ENCODE data around the gene RARB. TPM values are rescaled to one million over a fixed set of nuclear protein-coding genes. Genes with fewer than 3 reads are reported as not detected.

RARB gene
- polyA plus RNA-seq, 1 donor (not counting 4 experiments of a cell fraction or from before 2014, with no cell fraction given) = 0.03 TPM

DNA sequence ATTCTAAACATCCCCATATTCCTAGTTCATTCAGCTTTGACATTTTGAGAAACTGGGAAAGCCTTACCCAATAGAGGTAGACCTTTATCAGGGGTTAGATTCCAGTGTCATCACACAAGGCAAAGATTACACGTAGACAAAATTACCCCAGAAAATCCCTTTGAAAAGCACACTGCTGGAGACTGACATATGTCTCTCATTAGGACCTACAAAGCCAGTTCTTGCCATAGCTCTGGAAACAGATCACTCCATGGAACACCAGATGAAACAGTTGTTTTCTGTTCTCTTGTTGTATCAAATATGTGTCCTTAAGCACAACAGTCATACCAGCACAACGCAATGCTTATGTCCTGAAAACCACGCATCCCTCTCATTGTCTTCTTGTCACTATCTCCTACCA is 44.7 kb downstream of the RARB start:
- dilution Hi-C loops (cut with MboI; ENCODE audit: extremely low pct_ligation_motif_present, low sequenced_read_pairs) = no loop called here
- H3K9me1 ChIP-seq (ENCODE audit: control insufficient read depth, extremely low read depth, insufficient read depth, low read length) = no peaks in the 10 kb centered on the region
- no peak for TF ChIP-seq EZH2 (IDR thresholded peaks at IDR 0.05; ENCODE audit: low read length)
- TF ChIP-seq, protein P1, sequence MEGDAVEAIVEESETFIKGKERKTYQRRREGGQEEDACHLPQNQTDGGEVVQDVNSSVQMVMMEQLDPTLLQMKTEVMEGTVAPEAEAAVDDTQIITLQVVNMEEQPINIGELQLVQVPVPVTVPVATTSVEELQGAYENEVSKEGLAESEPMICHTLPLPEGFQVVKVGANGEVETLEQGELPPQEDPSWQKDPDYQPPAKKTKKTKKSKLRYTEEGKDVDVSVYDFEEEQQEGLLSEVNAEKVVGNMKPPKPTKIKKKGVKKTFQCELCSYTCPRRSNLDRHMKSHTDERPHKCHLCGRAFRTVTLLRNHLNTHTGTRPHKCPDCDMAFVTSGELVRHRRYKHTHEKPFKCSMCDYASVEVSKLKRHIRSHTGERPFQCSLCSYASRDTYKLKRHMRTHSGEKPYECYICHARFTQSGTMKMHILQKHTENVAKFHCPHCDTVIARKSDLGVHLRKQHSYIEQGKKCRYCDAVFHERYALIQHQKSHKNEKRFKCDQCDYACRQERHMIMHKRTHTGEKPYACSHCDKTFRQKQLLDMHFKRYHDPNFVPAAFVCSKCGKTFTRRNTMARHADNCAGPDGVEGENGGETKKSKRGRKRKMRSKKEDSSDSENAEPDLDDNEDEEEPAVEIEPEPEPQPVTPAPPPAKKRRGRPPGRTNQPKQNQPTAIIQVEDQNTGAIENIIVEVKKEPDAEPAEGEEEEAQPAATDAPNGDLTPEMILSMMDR (optimal IDR thresholded peaks at IDR 0.05 in 1 of 3, IDR thresholded peaks at IDR 0.05 in 1 of 3, conservative IDR thresholded peaks at IDR 0.05 in 1 of 3; ENCODE audit: extremely low read depth in 1 of 3, insufficient read depth in 2 of 3, low read length in 3 of 3) = no peak
- no peak for DNase-seq (ENCODE audit: low read depth, low spot score)
- no peak overlapping the region for H3K9ac ChIP-seq (ENCODE audit: control insufficient read depth, extremely low read depth, insufficient read depth, low read length)
- no peak overlapping the region for H3K4me2 ChIP-seq (ENCODE audit: control insufficient read depth, extremely low read depth, insufficient read depth, low read depth, low read length)
- H3K4me1 ChIP-seq (ENCODE audit: control insufficient read depth, extremely low read depth, insufficient read depth, low read length) = no peaks in the 10 kb centered on the region
- no peak overlapping the region for H2AFZ ChIP-seq (ENCODE audit: control insufficient read depth, low read length)
- no peak for FAIRE-seq
- no peaks in the 10 kb centered on the region for H3K79me2 ChIP-seq (ENCODE audit: control insufficient read depth, insufficient read depth, low read length)
- no peak overlapping the region for H3K4me3 ChIP-seq (ENCODE audit: control insufficient read depth in 2 of 3, extremely low read depth in 1 of 3, insufficient read depth in 2 of 3, low read depth in 1 of 3, low read length in 3 of 3)
- no peak overlapping the region for H3K27ac ChIP-seq (ENCODE audit: control insufficient read depth, insufficient read depth, low read length)
- H4K20me1 ChIP-seq (ENCODE audit: control insufficient read depth, extremely low read depth, insufficient read depth, low read length) = no peaks in the 10 kb centered on the region
- H3K27me3 ChIP-seq (ENCODE audit: control insufficient read depth, extremely low read depth, insufficient read depth, low read length) = no peaks in the 10 kb centered on the region
- no peaks in the 10 kb centered on the region for H3K36me3 ChIP-seq (ENCODE audit: control insufficient read depth in 2 of 2, extremely low read depth in 1 of 2, insufficient read depth in 2 of 2, low read length in 2 of 2)
- H3K9me3 ChIP-seq (ENCODE audit: control insufficient read depth, low read depth, low read length) = no peaks in the 10 kb centered on the region

DNA sequence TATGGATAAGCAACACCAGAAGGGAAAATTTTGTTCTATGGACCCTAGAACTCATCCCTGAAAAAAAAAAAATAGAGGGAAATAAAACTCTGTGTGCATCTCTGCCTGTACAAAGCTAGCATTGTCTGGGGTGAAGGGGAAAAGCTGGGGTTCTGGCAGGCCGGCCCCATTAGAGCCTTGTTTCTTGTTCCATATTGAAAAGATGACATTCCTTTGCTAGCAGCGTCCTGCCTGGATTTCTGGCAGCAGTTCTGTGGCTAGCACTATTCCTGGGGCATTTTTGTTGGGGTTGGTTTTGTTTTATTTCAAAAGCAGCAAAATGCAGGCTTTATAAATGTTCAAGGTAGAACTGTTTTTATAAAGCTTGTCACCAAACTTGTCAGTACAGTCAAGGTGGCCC is 45.2 kb downstream of the RARB start:
- dilution Hi-C loops (cut with MboI; ENCODE audit: extremely low pct_ligation_motif_present, low sequenced_read_pairs) = no loop called here
- Histone ChIP-seq H3K36me3 (ENCODE audit: control insufficient read depth in 2 of 2, extremely low read depth in 1 of 2, insufficient read depth in 2 of 2, low read length in 2 of 2) (no peaks in the 10 kb centered on the region), H3K9me1 (ENCODE audit: control insufficient read depth, extremely low read depth, insufficient read depth, low read length) (no peaks in the 10 kb centered on the region), H2AFZ (ENCODE audit: control insufficient read depth, low read length) (no peak overlapping the region), H3K4me1 (ENCODE audit: control insufficient read depth, extremely low read depth, insufficient read depth, low read length) (no peaks in the 10 kb centered on the region), H3K27ac (ENCODE audit: control insufficient read depth, insufficient read depth, low read length) (no peak overlapping the region), H4K20me1 (ENCODE audit: control insufficient read depth, extremely low read depth, insufficient read depth, low read length) (no peaks in the 10 kb centered on the region), H3K4me3 (ENCODE audit: control insufficient read depth in 2 of 3, extremely low read depth in 1 of 3, insufficient read depth in 2 of 3, low read depth in 1 of 3, low read length in 3 of 3) (no peak overlapping the region), H3K27me3 (ENCODE audit: control insufficient read depth, extremely low read depth, insufficient read depth, low read length) (no peaks in the 10 kb centered on the region), H3K9ac (ENCODE audit: control insufficient read depth, extremely low read depth, insufficient read depth, low read length) (no peak overlapping the region), H3K4me2 (ENCODE audit: control insufficient read depth, extremely low read depth, insufficient read depth, low read depth, low read length) (no peak overlapping the region), H3K9me3 (ENCODE audit: control insufficient read depth, low read depth, low read length) (no peaks in the 10 kb centered on the region), H3K79me2 (ENCODE audit: control insufficient read depth, insufficient read depth, low read length) (no peaks in the 10 kb centered on the region)
- DNase-seq (ENCODE audit: low read depth, low spot score) (no peak), FAIRE-seq (no peak)
- TF ChIP-seq, protein P1 (optimal IDR thresholded peaks at IDR 0.05 in 1 of 3, IDR thresholded peaks at IDR 0.05 in 1 of 3, conservative IDR thresholded peaks at IDR 0.05 in 1 of 3; ENCODE audit: extremely low read depth in 1 of 3, insufficient read depth in 2 of 3, low read length in 3 of 3) = no peak
- TF ChIP-seq EZH2 (IDR thresholded peaks at IDR 0.05; ENCODE audit: low read length) = no peak
